NCI-H1105 treated with DMSO at 0.1 percent for 48 hours (cell line): ENCODE data around the gene RALGAPA2.
A peak's percentile ranks its signal among the peaks of the same experiment; 100 is the strongest.

ENCODE experiments used
- DNase-seq: peaks from one replicate; lab custom pipeline; 2025; lab: John Stamatoyannopoulos, UW

Gene RALGAPA2

DNA sequence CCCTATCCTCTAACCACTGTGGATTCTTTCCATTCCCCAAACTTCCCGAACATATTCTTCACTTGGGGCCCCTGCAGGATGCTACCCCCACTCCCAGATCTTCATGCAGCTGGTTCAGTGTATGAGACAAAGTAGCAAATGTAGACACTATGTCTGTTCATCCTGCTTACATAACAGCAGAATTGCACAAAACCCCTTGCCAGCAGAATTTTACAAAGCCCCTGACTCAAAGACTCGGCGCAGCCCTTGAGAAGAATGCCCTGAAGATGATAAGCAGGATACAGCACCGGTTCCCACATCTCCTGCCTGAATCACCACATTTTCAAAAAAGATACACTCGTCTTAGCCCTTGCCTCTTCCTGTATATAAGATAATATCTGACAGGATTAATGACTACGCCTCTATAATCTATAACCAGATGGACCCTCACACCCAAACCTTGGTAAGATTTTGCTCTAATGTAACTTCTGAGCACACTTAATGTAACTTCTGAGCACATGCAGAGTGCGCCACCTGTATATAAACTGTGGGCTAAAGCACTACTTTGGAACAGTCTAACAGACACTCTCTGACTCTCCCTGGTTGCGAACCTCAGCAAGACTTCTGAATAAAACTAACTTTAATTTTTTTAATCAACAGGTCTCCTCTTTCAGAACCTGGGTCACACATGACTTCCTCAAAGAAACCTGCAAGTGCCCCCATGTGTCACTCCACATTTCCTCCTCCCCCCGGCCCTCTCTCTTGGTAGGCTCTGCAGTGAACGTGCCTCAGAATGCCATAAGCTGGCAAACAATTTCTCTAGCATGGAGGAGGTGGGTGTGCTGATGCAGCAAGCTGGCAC, 28.7 kb downstream of the RALGAPA2 start:
- DNase-seq: no peak

DNA sequence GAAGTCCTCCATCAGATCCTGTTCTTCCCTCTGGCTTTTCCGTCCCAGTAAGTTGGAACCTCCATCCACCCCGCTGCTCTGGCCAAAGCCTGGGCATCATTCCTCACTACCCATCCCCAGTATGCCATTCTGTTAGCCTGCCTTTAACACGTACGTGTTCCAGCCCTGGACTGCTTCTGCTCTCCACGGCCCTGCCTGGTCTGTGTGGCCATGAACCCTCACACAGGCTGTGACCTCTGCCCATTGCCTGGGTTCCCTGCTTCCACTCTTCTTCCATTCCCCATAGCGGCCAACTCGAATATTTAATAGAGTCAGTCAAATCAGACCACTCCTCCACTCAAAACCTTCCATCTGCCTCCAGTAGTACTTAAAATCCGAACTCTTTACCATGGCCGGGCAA, 29.4 kb downstream of the RALGAPA2 start:
- no peak for DNase-seq

DNA sequence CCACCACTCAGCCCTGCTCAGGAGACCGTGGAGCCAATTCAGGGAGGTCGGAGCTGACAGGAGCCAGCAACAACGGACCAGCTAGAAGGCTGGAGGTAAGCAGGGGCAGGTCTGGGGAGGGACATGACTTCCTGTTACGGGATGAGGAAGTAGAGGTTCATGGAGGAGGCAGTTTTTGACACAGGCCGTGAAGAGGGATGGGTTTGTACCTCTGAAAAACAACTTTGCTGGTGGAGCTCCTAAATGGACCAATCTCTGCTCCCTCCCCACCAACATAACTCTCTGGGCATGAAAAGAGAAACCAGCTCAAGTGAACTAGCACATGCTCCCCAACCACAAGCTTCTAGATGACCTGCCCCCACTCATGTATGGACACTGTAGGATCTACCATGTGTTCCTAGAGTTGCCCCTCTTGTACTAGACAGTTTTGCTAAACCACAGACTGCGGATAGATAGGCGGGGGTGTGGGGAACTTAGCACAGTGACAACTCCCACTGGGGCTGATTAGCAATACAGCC, 31.4 kb downstream of the RALGAPA2 start:
- no peak for DNase-seq

DNA sequence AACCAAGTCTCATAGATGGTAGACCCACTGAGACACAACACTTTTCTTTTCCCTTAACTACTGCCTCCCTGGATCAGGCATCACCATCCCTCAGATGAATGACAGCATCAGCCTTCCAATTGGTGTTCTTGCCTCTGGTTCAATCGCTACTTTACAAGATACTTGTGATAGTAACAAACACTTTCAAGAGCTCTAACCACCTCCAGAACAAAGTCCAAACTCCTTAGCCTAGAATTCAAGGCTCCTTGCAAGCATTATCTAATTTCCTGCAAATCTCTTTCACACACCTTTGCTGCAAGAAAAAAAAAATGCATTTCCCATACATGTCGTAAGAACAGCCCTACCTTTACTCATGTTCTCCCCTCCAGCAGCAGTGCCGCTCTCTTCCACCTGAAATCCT, 33.1 kb downstream of the RALGAPA2 start:
- no peak for DNase-seq

DNA sequence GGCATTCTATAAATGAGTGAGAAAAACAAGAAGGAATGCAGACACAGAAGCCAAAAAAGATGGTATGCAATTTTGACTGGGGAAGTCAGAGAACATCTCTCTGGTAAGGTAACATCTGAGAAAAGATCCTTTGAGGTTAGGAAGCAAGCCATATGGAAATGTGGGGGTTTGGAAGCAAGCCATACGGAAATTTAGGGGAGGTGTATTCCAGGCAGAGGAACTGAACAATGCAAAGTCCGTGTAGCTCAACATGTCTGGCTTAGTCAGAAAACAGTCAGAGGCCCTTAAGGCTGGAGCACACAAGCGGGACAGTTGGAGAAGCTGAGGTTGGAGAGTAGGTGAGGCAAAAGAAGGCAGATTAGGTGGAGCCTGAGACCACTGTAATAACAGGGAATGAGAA, 35.3 kb downstream of the RALGAPA2 start:
- peak; percentile 44 for DNase-seq

DNA sequence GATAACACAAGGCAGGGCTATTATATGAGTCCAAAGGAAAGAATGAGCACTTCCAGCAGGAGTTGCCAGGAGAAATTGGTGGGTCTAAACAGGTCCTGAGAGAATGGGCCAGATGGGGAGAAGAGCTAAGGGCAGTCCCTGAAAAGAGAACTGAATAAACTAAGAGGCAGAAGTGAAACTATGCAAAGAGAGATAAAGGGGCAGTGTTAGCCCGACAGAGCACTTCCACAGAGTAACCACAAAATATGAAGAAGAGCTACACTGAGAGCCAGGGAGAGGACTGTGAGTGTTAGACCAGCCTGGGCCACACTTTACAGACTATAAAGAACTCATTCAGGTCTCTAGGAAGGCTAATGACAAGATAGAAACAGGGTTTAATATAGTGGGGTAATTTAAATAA, 43.8 kb downstream of the RALGAPA2 start:
- no peak for DNase-seq

DNA sequence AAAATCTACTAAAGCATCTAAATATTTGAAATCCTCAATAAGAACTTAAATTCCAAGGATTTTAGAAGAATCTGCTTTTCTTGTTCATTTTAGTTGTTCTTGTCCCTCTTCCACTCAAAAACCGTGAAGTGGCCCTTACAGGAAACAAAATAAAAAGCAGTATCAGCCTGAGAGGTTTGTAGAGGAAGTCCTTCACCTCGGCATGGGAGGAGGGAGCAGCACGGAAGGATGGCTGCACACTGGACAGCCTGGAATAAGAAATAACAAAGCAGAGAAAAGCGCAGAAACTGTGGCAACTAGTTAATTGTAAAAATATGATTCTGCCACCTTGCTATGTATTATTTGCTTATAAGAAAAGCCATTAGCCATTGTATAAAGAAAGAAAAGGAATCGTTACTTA, 46.1 kb downstream of the RALGAPA2 start:
- DNase-seq: no peak

DNA sequence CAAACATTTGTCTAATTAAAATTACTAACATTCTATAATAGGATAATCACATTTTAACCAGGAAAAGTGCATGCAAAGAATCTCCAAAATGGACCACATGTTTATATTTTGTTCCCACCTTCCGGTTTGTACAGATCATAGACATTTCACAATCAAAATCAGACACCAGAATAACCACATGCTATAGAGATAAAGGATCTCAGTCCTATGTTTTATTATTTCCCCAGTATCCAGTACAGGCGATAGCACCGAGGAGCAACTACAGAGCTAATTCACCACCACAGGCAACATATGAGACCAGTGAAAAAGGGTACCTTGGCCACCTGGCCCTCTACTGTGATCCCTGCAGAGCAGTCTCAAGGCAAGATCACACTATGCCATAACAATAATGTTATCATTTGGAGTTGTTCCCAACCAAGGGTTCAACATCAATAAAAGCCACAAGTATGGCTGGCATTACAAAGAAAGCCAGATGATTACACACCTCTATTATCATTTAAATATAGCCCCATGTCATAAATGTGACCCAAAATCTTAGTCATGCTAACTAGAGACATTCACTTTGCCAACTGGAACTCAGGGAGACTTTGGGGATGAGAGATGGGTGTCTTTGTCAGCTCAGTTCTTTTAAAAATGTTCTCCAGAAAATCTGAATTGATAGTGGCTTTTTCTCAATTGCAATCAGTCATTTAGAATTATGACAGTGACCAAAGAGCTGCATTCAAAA, 46.7 kb downstream of the RALGAPA2 start:
- no peak for DNase-seq

DNA sequence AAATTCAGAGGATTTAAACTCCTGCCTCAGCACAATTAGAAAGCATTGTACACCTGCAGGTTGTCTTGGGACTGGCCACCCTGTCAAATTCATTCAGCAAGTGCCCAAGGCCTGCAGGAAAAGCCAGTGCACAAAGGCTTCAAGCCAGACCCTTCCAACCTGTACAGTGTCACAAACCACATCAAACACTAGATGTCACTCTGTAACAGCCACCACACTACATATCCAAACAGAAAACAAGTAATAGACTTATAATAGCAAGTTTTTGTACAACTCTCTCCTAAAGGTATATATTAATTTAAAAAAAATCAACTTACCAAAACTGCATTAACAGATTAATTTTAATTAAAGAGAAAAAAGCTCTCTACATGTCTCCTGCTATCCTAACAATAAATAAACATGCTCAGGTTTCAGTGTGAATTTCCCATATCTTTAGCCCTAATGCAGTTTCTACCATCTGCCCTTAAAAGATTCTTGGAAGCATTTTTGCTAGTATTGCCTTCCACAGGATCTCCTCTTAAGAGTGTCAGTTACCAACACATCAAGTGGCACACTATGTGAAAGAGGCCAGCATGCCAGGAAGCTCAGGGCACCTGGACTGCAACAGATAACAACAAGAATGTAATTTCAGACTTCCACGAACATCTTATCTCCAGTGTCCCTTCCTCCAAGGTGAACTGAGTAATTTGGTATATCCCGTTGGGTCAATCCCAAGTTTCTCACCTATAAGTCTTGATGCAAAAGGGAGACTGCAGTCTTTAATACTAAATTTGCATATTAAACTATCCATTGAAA, 47.5 kb downstream of the RALGAPA2 start:
- DNase-seq: peak; percentile 81

DNA sequence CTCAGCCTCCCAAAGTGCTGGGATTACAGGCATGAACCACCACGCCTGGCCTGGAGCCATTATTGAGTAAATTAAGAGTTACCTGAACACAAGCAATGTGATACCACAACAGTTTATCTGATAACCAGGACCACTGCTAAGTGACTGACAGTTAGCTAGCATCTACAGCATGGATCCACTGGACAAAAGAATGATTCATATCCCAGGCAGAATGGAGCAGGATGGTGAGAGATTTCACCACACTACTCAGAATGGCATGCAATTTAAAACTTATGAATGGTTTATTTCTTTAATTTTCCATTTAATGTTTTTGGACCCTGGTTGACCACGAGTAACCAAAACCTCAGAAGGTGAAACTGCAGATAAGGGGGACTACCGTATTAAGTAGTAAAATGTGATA, 48.6 kb downstream of the RALGAPA2 start:
- no peak for DNase-seq

DNA sequence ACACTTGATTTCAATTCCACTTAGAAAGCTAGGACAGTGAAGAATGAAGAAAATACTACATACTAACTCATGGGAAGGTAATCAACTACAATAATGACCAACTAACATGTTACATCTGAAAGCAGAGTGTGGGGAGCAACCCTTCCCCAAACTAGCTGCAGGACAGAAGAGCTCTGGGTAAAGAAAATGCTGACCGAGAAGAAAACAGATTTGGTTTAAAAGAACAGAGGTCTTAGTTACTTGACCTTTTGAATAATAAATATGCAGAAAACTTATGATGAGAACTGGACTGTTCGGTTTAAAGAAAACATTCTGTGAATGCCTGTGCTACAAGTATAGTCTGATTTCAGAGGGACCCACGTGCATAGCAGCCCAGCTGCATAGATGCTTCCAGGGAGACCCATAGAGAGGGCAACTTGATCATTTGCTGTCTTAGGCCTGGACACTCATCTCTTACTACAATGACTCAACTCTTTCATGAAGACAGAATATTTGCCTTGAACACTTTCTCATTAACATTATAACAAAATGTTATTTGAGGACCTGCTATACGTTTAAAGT, 53.5 kb downstream of the RALGAPA2 start:
- no peak for DNase-seq

DNA sequence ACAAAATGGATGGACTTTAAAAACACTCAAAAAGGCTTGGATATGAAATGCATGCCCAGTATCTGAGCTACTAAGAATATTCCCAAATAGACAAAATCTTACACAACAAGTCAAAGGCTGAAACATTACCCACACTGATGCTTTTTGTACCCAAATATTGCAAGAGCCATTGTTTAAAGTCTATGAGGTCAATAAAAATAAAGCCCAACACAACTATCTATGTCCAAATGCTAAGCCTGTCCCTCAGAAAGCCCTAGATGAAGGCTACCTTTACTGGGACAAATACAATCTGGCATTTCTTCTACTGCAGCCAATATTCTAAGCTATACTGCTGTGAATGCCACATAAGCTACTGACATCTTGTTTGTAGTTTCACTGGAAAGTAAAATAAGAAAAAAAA, 54.3 kb downstream of the RALGAPA2 start:
- DNase-seq: no peak

DNA sequence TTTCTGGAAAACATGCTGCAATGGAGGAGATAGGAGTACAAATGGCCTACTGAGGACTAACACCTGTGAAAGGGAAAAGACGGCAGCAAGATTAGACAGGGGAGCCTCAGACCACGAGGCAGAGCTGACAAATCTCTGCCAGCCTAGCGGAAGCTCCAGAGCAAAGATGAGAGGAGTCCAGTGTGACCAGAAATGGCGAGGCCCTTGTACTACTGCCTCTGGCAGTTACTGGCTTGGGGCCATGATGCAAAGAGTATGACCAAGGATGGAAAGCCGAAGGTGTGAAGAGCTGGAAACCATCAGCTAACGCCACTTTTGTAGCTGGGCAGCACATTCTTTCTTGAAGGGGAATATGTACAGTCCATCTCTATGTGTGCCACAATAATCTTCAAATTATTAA, 55.4 kb downstream of the RALGAPA2 start:
- DNase-seq: no peak

DNA sequence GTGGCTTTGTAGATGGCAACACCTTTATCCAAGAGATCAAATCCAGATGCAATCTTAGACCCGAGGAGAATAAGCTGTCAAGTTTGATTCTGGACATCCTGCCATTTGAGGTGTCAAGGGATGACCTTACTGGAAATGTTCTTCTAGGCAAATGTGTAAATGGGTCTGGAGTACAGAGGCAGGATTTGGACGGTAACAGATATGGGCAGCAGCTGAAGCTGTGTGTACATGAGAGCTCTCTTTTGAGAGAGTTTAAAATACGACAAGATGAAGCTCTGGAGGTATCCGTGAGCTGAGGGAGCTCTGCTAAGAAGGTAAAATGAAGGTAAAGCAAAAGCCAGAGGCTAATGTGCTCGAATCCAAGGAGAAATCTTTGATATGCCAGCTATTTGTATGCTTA, 56.6 kb downstream of the RALGAPA2 start:
- DNase-seq: no peak

DNA sequence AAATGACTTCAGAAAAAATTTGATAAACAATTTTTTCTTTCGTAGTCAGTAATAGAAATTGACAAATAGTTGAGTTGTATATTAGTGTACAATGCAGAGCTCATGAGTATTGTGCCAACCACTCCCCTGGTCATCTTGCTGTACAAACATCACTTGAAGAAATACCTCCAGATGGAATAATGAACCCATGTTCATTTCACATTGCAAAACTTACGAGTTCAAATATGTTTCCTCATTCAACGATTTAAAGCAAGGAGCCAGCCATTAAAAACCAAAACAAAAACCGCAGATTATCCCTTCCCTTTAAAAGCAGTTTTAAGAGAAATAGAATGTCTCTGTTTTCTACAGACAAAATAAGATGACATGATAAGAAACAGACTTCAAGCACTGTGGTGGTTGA, 62.5 kb downstream of the RALGAPA2 start:
- no peak for DNase-seq

DNA sequence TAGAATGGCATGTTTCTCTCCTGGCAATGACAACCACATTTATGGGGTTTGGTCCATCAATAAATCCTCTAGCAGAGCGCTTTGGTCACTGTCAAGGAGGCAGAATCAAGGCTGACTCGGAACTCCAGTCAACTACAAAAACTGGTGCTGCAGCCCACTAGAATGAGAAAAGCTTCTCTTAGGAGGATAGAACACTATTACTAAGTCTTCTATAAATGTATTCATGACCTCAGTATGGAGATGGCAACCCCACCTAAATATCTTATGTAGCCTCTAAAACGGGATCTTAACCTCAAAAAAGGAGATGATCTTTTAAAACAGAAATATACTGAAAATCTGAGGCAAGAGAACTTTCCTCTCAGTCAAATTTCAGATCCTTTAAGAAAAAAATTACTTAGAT, 68.5 kb downstream of the RALGAPA2 start:
- DNase-seq: no peak

DNA sequence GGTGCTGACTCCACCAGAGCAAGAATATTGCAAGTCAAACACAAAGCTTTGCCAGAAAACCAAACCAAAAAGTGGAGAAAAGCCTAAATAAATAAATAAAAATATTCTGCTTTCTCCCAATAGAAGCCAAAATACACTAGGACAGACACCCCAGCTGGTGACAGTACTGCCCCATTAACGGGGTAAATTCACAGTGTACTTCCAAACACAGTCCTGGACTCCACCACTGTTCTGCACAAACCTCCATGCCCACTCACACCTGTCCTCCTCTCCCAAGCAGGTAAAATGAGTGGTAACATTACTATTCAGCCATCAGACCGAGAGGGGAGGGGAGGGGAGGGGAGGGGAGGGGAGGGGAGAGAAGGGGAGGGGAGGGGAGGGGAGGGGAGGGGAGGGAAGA, 70.7 kb downstream of the RALGAPA2 start:
- DNase-seq: no peak

DNA sequence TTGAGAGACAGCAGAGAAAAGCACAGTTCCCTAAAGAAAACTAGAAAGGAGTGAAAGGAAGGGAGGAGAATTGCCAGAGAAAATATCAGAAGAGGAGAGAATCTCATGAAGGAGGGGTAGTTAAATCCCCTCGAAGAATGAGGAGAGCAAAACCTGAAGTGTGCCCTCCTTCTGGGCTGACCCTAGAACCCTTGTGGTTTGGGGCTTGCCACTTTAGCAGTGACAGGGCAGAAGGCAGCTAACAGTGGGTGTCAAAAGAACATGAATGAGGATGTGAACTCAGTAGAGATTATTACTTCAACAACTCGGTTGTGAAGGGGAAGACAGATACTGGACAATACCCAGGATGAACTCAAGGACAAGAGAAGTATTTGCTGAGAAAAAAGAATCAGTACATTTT, 73.6 kb downstream of the RALGAPA2 start:
- no peak for DNase-seq

DNA sequence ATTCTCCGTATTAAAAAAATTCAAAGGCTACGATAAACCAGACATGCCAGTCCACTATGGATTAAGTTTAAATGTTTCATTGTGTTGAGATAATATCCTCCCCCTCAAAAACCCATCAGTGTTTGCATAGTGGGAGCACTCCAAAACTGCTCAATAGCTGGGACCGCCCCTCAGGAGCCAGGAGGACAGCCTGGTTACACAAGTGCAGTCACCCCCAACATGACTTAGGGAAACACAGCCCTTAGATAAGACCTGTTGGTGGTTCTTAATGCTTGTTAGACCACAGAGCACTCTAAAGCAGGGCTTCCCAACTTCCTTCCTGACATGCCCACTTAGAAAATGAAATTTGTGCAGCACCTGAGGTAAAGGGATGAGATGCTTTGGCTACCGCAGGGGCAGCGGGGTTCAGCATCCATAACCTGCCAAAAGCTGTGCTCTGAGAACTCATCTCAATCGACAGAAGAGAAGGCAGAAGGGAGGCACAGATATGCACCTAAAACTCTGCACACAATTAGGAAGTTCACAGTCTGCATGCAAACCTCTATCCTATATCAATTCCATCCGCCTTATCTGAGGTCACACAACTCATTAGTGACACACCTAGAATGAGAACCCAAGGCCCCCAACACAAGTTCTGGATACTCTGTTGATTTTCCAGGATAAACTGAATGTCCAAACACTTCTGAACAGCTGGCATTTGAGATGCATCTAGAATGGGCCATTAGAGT, 74.3 kb downstream of the RALGAPA2 start:
- DNase-seq: no peak

DNA sequence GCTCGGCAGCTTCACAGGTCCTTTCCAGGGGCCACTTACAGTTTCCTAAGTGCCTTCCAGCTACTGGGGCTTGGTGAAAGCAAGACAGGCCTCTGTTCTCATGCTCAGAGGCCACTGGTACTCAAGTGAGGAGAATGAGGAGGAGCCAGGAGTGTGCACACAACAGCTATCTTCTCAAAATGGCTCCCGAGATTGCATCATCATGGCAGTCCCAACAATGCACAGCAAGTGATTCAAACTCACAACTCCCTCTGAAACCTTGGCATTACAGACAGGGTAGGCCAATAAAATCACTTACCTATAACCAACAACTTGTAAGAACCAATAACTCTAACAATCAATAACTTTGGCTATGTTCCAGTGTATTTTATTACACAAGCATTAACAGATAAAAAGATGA, 77.4 kb downstream of the RALGAPA2 start:
- no peak for DNase-seq

DNA sequence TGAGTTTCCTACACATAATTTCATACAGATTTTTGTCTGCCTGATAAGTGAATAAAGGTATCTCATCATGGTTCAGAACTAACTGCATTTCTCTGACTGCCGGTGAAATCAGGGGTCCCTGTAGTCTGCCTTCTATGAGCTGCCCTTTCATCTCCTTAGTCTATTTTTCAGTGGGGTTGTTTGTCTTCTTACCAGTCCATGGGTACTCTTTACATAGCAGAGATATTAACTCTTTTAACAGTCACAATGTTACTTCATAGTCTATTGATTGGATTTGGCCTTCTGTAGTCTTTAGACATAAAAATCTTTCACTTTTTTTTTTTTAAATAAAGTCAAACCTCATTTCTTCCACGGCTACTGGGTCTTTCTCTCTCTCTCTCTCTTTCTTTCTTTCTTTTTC, 79.8 kb downstream of the RALGAPA2 start:
- no peak for DNase-seq

DNA sequence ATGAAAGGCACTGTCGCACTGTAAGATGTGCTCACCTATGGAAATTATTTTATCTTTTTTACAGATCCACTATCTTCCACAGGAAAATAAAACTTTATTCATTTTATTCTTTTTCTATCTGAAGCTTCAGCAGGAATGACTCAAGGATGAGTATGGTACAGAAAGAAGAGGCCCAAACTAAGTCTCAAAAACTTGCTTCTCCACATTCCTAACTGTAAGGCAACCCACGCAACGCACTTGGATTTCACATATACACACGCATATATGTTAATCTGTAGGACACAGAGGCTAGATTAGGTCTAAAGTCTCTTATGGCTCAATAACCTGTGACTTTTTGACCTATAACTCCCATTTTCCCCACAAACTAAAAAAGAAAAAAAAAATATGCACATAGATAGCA, 81.9 kb downstream of the RALGAPA2 start:
- no peak for DNase-seq
